Activated CD8-positive, alpha-beta memory T cell treated with anti-CD3 and anti-CD28 coated beads for 48 hours (primary cell): Measurements from ENCODE around the gene DOHH.

ENCODE experiments used
- DNase-seq, 3 experiments: peaks; one replicate each; pipeline ENCODE4 v3.0.0-alpha.2; 2020; ENCODE audit warnings: low read depth in 2 of 3, low spot score in 2 of 3

DOHH gene

GRCh38 chr19:3443840-3444694, 56.4 kb downstream of the DOHH start:
- no peak for DNase-seq

DNA sequence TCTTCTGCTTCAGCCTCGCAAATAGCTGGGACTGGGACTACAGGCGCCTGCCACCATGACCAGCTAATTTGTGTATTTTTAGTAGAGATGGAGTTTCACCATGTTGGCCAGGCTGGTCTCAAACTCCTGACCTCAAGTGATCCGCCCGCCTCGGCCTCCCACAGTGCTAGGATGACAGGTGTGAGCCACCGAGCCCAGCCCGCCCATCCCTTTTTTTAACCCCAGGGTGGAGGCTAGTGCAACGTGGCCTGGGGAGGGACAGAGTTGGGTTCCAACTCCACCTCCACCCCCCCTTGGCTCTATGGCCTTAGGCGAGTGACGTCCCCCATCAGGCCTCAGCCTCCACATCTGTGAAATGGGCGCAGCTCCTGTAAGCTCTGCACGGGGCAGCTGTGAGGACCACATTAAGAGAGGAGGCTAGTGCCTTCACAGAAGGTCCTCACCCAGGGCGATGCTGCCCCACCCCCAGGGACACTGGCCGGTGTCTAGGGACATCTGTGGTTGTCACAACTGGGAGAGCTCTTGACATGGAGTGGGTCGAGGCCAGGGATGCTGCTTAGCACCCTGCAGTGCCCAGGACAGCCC, 57.9 kb downstream of the DOHH start:
- no peak for DNase-seq

DNA sequence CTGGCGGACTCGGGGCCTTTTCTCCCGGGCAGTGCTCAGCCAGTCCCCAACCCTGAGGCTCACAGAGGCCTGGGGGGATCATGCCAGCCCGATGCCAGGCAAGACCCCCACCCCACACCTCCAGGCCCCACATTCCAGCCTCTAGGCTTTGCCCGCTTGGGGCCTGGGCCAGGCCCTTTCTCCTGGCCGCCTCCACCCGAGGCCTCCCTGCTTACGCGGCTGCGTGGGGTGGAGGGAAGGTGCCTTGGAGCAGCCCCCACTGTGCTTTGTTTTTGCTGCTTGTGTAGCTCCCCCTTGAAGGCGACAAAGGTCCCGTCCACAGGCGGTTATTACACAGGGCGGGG, 58.5 kb downstream of the DOHH start:
- no peak for DNase-seq

- DNase-seq, result no peak
These were observed 59.1 kb downstream of the DOHH start for GRCh38 chr19:3441089-3441985.
